Non-pigmented ciliary epithelial cell (primary cell): ENCODE measurements around the gene CA10.

Experiments
- DNase-seq: peaks from one replicate; pipeline ENCODE4 v3.0.0-alpha.2; 2010; ENCODE audit warnings: low read depth

CA10 gene

DNA sequence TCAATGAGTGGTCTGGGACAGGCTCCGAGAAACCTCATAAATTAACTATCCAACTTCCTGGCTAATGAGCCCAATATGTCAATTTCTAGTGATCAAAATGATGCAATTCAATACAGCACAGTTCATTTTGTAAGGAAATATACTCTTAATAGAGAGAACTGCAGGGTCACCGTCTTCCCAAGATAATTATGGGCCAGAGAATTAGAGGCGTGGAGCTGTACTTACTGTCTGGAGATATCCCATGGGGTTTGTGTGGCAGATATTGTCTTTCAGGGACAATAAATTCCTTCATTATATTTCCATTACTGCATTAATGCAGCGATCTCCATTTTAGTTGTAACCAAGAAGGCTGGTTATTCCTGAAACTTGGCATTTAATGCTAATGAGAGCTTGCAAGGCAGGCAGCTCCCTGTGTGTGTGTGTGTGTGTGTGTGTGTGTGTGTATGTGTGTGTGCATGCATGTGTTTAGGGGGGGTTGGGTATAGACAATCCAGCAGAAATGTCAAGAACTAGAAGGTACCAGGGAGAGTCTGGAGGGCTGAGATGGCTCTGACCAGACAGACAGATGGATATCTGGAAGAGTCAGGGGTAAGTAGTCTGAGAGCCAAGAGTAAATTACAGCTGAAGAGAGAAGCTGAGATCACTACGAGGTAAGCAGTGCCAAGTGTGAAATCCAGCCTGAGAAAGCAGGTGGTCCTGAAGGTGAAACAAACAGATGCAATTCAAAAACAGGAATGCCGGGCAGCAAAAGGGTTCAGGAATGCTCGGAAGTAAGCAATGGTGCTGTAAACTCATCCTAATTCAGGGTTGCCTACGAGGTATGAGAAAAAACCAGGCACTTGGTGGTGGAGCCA is 393.0 kb downstream of the CA10 start:
- no peak for DNase-seq

GRCh38 chr17:51764387-51764971 is 394.0 kb downstream of the CA10 start:
- peak; percentile 27 for DNase-seq

DNA sequence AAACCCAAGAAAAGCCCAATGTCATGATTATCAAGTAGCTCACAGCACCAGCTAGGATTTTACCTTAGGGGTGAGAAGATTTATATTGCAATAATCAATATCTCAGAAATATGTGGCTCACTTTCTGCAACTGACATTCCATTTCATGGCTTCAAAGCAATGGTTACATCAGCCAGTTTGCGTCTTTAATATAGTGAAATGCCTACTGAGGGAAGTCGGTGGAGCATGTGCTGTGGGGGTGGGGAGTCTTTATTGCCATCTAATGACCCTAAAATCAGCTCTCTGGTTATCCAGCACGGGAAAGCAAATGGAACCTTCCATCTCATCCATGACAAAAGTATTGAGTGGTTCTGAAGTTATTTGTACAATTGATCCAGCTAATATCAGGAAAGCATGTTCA is 395.5 kb downstream of the CA10 start:
- no peak for DNase-seq

- DNase-seq = no peak
These were observed 397.4 kb downstream of the CA10 start for GRCh38 chr17:51761105-51761504.

DNA sequence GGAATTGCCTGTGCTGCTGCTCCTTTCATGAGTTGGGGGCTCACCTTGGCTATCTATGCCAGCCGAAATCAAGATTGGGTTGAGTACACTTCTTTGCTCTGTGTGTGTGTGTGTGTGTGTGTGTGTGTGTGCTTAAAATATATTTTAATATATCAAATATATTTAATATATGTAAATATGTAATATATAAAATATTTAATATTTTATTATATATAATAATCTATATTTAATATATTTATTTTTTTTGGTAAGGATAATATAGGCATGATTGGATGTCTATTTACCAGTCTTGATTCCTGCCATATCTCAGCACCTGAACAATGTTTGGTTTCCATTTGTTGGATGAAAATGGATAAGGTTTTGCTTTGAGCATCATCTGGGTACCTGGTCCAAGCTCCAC is 399.3 kb downstream of the CA10 start:
- no peak for DNase-seq

GRCh38 chr17:51751072-51751471 is 407.4 kb downstream of the CA10 start:
- no peak for DNase-seq

DNA sequence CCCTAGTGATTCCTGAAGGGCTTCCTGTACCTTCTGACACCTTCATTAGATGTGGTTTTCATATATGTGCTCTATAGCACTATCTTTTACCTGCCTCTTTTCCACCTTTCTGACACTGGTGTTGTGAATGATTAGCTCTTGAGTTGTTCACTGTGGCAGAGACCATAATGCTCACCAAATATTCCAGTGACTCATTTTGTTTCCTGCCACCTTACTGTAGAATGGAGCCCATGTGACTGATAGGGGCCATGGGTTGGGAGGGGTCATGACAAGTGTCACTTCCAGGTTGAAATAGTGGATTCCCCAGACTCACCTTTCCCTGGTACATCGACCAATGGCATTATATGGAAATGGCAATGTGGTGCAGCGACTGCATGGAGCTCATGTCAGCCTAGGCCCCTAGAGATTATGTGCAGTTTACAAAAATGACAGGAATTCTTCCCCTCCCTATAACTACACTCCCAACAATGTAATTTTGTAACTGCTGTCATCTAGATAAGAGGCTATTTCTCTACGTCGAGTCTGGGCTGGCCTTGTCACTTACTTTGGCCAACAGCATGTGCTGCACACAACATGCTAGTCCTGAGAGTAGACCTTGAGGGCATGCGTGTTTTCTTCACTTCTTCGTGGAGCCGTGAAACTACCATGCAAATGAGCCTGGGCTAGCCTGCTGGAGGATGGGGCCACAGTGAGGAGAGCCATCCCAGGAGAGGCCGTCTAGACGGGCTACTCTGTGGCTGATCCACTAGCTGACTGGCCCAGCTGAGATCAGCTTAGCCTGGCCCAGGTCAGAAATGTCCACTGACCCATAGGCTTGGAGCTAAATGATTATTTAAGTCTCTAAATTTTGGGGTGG is 409.5 kb downstream of the CA10 start:
- no peak for DNase-seq

GRCh38 chr17:51746421-51746820 is 412.1 kb downstream of the CA10 start:
- DNase-seq = no peak

- no peak for DNase-seq
These were observed 412.5 kb downstream of the CA10 start for GRCh38 chr17:51745993-51746392.

- DNase-seq = no peak
These were observed 415.0 kb downstream of the CA10 start for GRCh38 chr17:51743477-51743876.

DNA sequence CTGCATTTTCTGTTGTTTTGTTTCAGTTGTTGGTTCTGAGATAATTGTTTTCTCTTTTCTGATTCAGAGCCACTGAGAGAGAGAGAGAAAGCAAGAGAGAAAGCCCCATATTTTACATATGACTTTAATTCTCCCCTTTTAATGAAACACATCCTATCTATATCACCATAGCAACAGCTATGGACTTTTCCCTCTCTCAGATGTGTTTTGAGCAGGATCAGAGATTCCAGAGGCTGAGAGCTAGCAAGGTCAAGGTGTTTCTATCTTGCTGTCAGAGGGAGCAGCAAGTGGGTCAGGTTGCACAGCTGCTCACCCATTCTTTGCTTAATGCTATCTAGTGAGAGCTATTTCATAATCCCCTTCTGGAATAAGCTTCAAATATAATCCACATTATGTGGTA is 415.9 kb downstream of the CA10 start:
- DNase-seq = no peak

- DNase-seq = no peak
These were observed 417.1 kb downstream of the CA10 start for GRCh38 chr17:51741458-51741857.

- DNase-seq = no peak
These were observed 418.0 kb downstream of the CA10 start for GRCh38 chr17:51740531-51740930.

DNA sequence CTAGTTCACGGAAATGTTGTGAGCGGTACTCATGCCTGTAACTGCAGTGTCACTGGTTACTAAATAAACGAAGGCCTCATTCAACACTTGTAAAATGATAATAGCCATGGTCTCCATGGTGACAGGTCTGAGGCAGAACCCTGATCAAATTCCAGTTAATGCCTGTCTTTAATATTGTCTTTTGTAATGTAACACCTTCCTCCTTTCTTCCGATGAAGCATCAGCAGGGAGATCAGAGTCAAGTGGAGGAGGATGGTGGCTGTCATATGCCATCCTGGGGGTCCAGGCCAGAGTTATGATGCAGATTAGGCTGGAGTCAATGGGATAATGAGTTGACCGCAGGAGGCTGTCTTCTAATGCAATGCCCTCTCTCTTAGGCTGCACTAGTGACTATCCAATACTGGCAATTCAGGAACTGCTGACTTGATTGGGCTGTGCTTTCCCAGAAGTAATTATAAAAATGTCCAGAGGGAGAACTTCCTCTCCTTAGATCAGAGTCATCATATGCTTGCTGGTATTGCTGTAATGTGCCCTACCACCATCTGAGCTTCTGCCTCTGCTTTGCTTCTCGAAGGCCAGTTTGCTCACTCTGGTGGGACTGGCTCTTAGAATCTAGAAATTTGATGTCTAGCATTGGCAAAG is 419.1 kb downstream of the CA10 start:
- DNase-seq = no peak

DNA sequence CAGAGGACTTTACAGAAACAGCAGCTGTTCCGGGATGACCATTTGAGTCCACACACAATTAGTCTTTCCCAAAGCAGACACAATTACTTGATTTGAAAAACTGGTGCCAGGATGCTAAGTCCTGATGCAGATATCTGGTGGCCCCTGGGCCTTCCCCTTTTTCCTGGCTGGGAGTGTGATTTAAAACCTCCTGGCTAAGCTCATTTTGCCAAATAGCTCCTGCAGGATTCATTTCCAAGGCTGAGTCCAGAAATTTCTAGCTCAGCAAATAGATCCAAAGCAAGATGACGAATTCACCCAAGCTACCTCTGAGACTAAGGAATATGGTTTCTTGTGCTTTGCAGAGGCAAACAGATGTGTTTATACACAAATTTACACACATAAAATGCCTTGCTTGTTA is 422.2 kb downstream of the CA10 start:
- no peak for DNase-seq

- DNase-seq = no peak
These were observed 423.5 kb downstream of the CA10 start for GRCh38 chr17:51734976-51735375.

DNA sequence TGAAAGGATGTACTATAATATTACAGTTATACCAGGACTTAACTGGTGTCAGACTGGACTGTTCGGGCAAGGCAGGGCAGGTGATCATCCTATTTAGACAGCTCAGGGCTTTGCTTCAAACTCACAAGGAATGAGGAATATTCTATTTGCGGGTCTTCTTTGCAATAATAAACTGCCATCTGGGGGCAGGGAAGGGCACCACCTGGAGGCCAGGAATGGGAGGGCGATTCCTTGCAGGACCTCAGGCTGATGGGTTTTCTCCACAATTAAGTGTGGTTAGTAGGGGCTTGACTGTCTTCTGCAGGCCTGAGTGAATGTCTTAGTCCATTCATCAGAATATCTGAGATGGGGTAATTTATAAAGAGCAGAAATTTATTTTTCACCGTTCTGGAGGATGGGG is 424.1 kb downstream of the CA10 start:
- DNase-seq = no peak

- DNase-seq = no peak
These were observed 425.3 kb downstream of the CA10 start for GRCh38 chr17:51733166-51733565.

DNA sequence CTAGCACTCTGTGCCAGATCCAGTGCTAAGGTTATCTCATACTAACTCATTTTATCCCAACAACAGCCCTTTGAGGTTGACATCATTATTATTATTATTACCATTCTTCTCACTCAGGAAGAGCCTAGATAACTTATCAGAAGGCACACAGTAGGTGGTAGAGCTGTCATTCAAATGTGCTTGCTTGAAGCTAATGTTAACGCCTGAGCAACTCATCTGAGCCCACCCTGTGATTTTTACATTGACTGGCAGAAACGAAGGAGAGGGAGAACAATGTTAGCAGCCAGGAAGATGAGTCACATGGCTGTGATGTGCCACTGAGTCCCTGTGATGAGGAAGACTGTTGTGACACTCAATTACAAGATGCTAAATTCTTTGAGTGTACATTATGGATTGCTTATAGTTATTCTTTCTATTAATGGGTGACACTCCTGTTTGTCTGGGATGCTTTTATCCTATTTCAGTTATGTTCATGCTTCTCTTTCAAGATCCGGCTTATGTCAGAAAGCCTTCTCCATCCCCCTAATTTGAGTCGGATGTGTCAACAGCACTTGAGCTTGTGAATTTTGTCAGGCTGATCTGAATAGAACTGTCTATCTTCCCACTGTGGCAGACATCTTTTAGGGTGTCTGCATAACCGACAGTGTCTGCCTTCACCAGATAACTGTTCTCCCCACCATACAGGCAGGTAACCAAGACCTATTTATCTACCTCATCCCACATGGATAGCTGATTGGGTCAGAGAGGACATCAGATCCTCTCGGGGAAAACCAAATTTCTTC is 426.4 kb downstream of the CA10 start:
- DNase-seq = no peak

- DNase-seq = no peak
These were observed 428.0 kb downstream of the CA10 start for GRCh38 chr17:51730303-51731050.

- no peak for DNase-seq
These were observed 433.3 kb downstream of the CA10 start for GRCh38 chr17:51725185-51725584.
